ENCODE results near the gene PEMT. TPM values are rescaled to one million over a fixed set of nuclear protein-coding genes. Genes with fewer than 3 reads are reported as not detected.

The PEMT gene
- total and polyA plus RNA-seq, 9 of the 15 experiments (the other 6 are each of a cell fraction or from before 2014, with no cell fraction given): 1.4 to 36.4 (median 13.6) TPM

DNA sequence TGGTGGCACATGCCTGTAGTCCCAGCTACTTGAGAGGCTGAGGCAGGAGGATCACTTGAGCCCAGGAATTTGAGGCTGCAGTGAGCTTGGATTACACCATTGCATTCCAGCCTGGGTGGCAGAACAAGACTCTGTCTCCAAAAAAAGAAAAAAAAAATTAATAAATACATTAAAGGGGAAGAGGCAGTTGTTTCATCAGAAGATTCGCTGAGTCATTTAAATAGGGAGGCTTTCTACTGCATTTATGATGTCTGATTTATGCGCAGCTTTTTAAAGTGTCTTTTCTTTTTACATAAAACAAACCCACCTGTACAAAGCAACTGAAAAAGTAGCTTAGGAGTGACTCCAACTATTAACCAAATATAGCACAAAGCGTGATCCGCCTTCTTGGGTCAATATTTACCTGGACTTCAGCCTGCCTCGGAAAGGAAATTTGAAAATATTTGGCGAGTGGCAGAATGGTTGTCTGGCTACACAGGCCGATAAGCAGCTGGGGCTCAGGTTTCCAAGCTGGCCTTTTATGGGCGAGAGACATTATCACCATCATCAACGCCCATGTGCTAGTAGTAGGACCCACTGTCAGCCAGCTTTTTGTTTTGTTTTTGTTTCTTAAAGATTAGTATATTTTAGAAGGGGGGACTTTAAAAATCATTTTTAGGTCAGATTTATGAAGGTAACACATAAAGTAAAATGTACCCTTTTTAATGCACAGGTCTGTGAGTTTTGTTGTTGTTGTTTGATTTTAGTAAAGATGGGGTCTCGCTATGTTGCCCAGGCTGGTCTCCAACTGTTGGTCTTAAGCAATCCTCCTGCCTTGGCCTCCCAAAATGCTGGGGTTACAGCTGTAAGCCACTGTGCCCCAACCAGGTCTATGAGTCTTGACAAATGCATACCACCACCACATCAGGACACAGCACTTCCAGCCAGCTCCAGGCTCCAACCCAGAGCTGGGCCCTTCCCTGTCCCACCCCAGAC lies 52.8 kb downstream of the PEMT start:
- no peaks in the 10 kb centered on the region for H3K27me3 ChIP-seq (ENCODE audit: control insufficient read depth in 2 of 2, insufficient read depth in 2 of 2, low read length in 2 of 2)
- no TSS peak for BruUV-seq (replicated peaks)
- H3K36me3 ChIP-seq (ENCODE audit: control insufficient read depth, insufficient read depth, low read length): no peaks in the 10 kb centered on the region
- ATAC-seq: peak; percentile 59
- H3K4me2 ChIP-seq (ENCODE audit: insufficient read depth, low read length): no peak overlapping the region
- DNase-seq (ENCODE audit: extremely low read depth in 1 of 4, low spot score in 3 of 4): peak; percentile 17 to 63 (median 41)
- CTCF ChIA-PET (ENCODE audit: low intra/inter-chr PET ratio): no interaction called here
- POLR2A ChIA-PET: interaction anchor here (0.6 to 0.9 kb wide), 4 partner anchors 10 to 521 kb away, joined by 3 to 6 read pairs (median 3); no protein-coding TSS in a partner anchor
- H3K4me3 ChIP-seq: no peak overlapping the region
- 6% methylated on average over 9 of the region's 10 CpGs for WGBS (ENCODE audit: insufficient coverage, low coverage, missing lambda C conversion rate)
- H3K9ac ChIP-seq (ENCODE audit: insufficient read depth in 1 of 2, low read depth in 2 of 2, low read length in 2 of 2): peak overlapping the region in 1 of 2 experiments; percentile 58; a peak in 1 of 4 replicates
- no peaks in the 10 kb centered on the region for H4K20me1 ChIP-seq (replicated peaks; ENCODE audit: control insufficient read depth, insufficient read depth, low read length)
- no peaks in the 10 kb centered on the region for H3K9me1 ChIP-seq (ENCODE audit: control insufficient read depth, insufficient read depth, low read length)
- H3K9me3 ChIP-seq (replicated peaks; ENCODE audit: control insufficient read depth, insufficient read depth, low read depth, low read length): no peaks in the 10 kb centered on the region
- 0 out of 2 replicates have a peak overlapping the region, but pooled peaks have one; percentile 45 for H2AFZ ChIP-seq (ENCODE audit: low read depth, low read length)
- FAIRE-seq: peak; percentile 70
- in situ Hi-C loops (cut with MboI): no loop called here
- intact Hi-C loops (cut with micrococcal nuclease): no loop called here
- H3K4me1 ChIP-seq (replicated peaks in 1 of 2; ENCODE audit: control insufficient read depth in 2 of 2, insufficient read depth in 2 of 2, low read length in 2 of 2): peaks cover 5 to 27% of the 10 kb centered on the region in 2 experiments; a peak in 4 of 5 replicates
- H3K27ac ChIP-seq (ENCODE audit: extremely low read depth, low read depth, low read length): 0 out of 3 replicates have a peak overlapping the region, but pooled peaks have one; percentile 55
- H3K79me2 ChIP-seq (ENCODE audit: control insufficient read depth, insufficient read depth, low read length): no peaks in the 10 kb centered on the region
- TF ChIP-seq PYGO2 (tag; IDR thresholded peaks at IDR 0.05) (no peak), MAFK (IDR thresholded peaks at IDR 0.05; ENCODE audit: low read length) (peak; percentile 57; the same call in 1 of the 2 replicates), AFF4 (CRISPR knock-in tag; IDR thresholded peaks at IDR 0.05) (no peak), MYC (IDR thresholded peaks at IDR 0.05; ENCODE audit: low read depth, low read length) (peak; percentile 27; the same call in 1 of the 2 replicates), MYC (CRISPR knock-in tag; IDR thresholded peaks at IDR 0.05; ENCODE audit: borderline replicate concordance, low read depth) (no peak), SRF (CRISPR knock-in tag; IDR thresholded peaks at IDR 0.05) (peak in 1 of 2 experiments; percentile 93; a peak in 2 of 4 replicates), OTX1 (CRISPR knock-in tag; IDR thresholded peaks at IDR 0.05) (no peak), ZBTB33 (CRISPR knock-in tag; IDR thresholded peaks at IDR 0.05) (no peak), ZNF12 (CRISPR knock-in tag; IDR thresholded peaks at IDR 0.05) (no peak), PHTF2 (CRISPR knock-in tag; IDR thresholded peaks at IDR 0.05) (no peak), SIX5 (IDR thresholded peaks at IDR 0.05; ENCODE audit: borderline replicate concordance in 1 of 2, insufficient read depth in 1 of 2, low read depth in 1 of 2, low read length in 2 of 2) (no peak), ELF4 (CRISPR knock-in tag; IDR thresholded peaks at IDR 0.05) (no peak), CAMTA2 (CRISPR knock-in tag; conservative IDR thresholded peaks at IDR 0.05) (no peak), USF1 (CRISPR knock-in tag; IDR thresholded peaks at IDR 0.05) (no peak)

All from K562 (cell line).